A673 (cell line): ENCODE data around the gene CEP68.

ENCODE experiments used
- EZH2 ChIP-seq: fragments of 200-600 bp; sonication (generic); IDR thresholded peaks from 2 replicates; pipeline ENCODE4 v1.6.1; 2017; ENCODE audit warnings: borderline replicate concordance, low read depth, mild to moderate bottlenecking, mixed read lengths, antibody characterized with exemption, low read length; ENCODE audit not compliant: poor library complexity, severe bottlenecking
- TF ChIP-seq, protein P1 (sequence below): fragments of 300-800, 200-600 bp; sonication (generic); conservative IDR thresholded peaks from 2 replicates; pipeline ENCODE4 v1.5.1; 2017; ENCODE audit warnings: low read depth, mild to moderate bottlenecking, antibody characterized with exemption, low read length, moderate library complexity, mixed read lengths

GRCh38 chr2:65030476-65031332 lies 25.5 kb upstream of the CEP68 start:
- TF ChIP-seq, protein P1, sequence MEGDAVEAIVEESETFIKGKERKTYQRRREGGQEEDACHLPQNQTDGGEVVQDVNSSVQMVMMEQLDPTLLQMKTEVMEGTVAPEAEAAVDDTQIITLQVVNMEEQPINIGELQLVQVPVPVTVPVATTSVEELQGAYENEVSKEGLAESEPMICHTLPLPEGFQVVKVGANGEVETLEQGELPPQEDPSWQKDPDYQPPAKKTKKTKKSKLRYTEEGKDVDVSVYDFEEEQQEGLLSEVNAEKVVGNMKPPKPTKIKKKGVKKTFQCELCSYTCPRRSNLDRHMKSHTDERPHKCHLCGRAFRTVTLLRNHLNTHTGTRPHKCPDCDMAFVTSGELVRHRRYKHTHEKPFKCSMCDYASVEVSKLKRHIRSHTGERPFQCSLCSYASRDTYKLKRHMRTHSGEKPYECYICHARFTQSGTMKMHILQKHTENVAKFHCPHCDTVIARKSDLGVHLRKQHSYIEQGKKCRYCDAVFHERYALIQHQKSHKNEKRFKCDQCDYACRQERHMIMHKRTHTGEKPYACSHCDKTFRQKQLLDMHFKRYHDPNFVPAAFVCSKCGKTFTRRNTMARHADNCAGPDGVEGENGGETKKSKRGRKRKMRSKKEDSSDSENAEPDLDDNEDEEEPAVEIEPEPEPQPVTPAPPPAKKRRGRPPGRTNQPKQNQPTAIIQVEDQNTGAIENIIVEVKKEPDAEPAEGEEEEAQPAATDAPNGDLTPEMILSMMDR = no peak
- no peak for TF ChIP-seq EZH2
